CD14-positive monocyte (primary cell): ENCODE data around the gene STX1A. TPM values are rescaled to one million over a fixed set of nuclear protein-coding genes. Genes with fewer than 3 reads are reported as not detected.

Experiments used
- DNase-seq, 3 donors: peaks; one replicate each; pipeline ENCODE4 v3.0.0-alpha.2; 2011 to 2022
- H2AFZ ChIP-seq: 2 replicates; pipeline ENCODE4 v1.6.0; 2012; ENCODE audit warnings: mild to moderate bottlenecking, low read depth, low read length, inconsistent platforms; ENCODE audit not compliant: insufficient read depth, poor library complexity, severe bottlenecking
- H3K27ac ChIP-seq, 2 donors: 1 replicate in 1 of 2; 2 replicates in 1 of 2; pipeline ENCODE4 v1.5.1; 2012 to 2013; ENCODE audit warnings: low read length in 2 of 2, control low read depth in 1 of 2, inconsistent platforms in 1 of 2, low read depth in 1 of 2, mild to moderate bottlenecking in 1 of 2
- H3K27me3 ChIP-seq, 2 donors: one replicate each; pipeline versions ENCODE4 v1.6.0 to v1.6.1; 2011 to 2013; ENCODE audit warnings: low read length in 2 of 2; ENCODE audit not compliant: control insufficient read depth in 2 of 2, insufficient read depth in 2 of 2
- H3K36me3 ChIP-seq, 2 donors: replicated peaks in 1 of 2; 1 replicate in 1 of 2; 2 replicates in 1 of 2; pipeline versions ENCODE4 v1.5.1 to v1.6.1; 2012 to 2013; ENCODE audit warnings: low read length in 2 of 2, control low read depth in 1 of 2, inconsistent platforms in 1 of 2, mild to moderate bottlenecking in 1 of 2; ENCODE audit not compliant: insufficient read depth in 2 of 2, control insufficient read depth in 1 of 2
- H3K4me1 ChIP-seq, 2 donors: 1 replicate in 1 of 2; 2 replicates in 1 of 2; pipeline versions ENCODE4 v1.5.1 to v1.6.1; 2012 to 2013; ENCODE audit warnings: low read length in 2 of 2, control low read depth in 1 of 2, inconsistent platforms in 1 of 2, mild to moderate bottlenecking in 1 of 2, moderate library complexity in 1 of 2; ENCODE audit not compliant: insufficient read depth in 2 of 2, control insufficient read depth in 1 of 2
- H3K4me2 ChIP-seq: replicated peaks from 2 replicates; pipeline ENCODE3; 2012; ENCODE audit warnings: low read length, moderate library complexity, mild to moderate bottlenecking; ENCODE audit not compliant: poor library complexity, severe bottlenecking; ENCODE audit errors: extremely low read depth
- H3K4me3 ChIP-seq, 3 experiments: fragments of 200-600 bp in 1 of 3; sonication (generic) in 1 of 3; replicated peaks in 1 of 3; 1 replicate in 2 of 3; 2 replicates in 1 of 3; pipeline ENCODE4 v1.5.1; 2011 to 2013; ENCODE audit warnings: low read length in 3 of 3, mild to moderate bottlenecking in 3 of 3, control low read depth in 2 of 3, low read depth in 2 of 3, inconsistent platforms in 1 of 3, moderate library complexity in 1 of 3
- H3K79me2 ChIP-seq: 2 replicates; pipeline ENCODE4 v1.6.0; 2012; ENCODE audit warnings: mild to moderate bottlenecking, control low read depth, inconsistent platforms, low read length, moderate library complexity; ENCODE audit not compliant: insufficient read depth
- H3K9ac ChIP-seq: 2 replicates; pipeline ENCODE4 v1.6.0; 2017; ENCODE audit warnings: low read length, mild to moderate bottlenecking; ENCODE audit not compliant: insufficient read depth, poor library complexity, severe bottlenecking
- H3K9me3 ChIP-seq, 2 donors: replicated peaks in 1 of 2; 1 replicate in 1 of 2; 2 replicates in 1 of 2; pipeline versions ENCODE4 v1.5.1 to v1.6.1; 2012 to 2013; ENCODE audit warnings: low read length in 2 of 2, control low read depth in 1 of 2; ENCODE audit not compliant: control insufficient read depth in 1 of 2, insufficient read depth in 1 of 2
- H4K20me1 ChIP-seq: 2 replicates; pipeline ENCODE4 v1.6.0; 2012; ENCODE audit warnings: mild to moderate bottlenecking, low read length, control low read depth, moderate library complexity; ENCODE audit not compliant: insufficient read depth
- H3K27ac Mint-ChIP-seq, 7 donors: one replicate each; pipeline ENCODE4 v1.8.0; 2020; ENCODE audit warnings: mild to moderate bottlenecking in 7 of 7, mixed read lengths in 7 of 7, moderate library complexity in 6 of 7, inconsistent platforms in 2 of 7
- H3K27me3 Mint-ChIP-seq, 3 donors: one replicate each; pipeline ENCODE4 v1.8.0; 2021 to 2022; ENCODE audit warnings: low read depth in 3 of 3, mild to moderate bottlenecking in 3 of 3, mixed read lengths in 3 of 3, moderate library complexity in 3 of 3, inconsistent platforms in 1 of 3
- H3K36me3 Mint-ChIP-seq, 2 donors: one replicate each; pipeline ENCODE4 v1.8.0; 2020; ENCODE audit warnings: mixed read lengths in 2 of 2, inconsistent platforms in 1 of 2, mild to moderate bottlenecking in 1 of 2
- H3K4me1 Mint-ChIP-seq: one replicate; pipeline ENCODE4 v1.8.0; 2020; ENCODE audit warnings: mild to moderate bottlenecking, mixed read lengths
- H3K4me3 Mint-ChIP-seq, 2 donors: one replicate each; pipeline ENCODE4 v1.8.0; 2020; ENCODE audit warnings: mild to moderate bottlenecking in 2 of 2, mixed read lengths in 2 of 2, moderate library complexity in 1 of 2
- H3K9me3 Mint-ChIP-seq, 7 donors: one replicate each; pipeline ENCODE4 v1.8.0; 2020 to 2022; ENCODE audit warnings: mixed read lengths in 7 of 7, mild to moderate bottlenecking in 6 of 7, moderate library complexity in 6 of 7, inconsistent platforms in 2 of 7
- WGBS: methylation state at CpG from one replicate; pipeline ENCODE4 v1.1.5; 2013; ENCODE audit warnings: missing lambda C conversion rate; ENCODE audit not compliant: insufficient coverage; 5-methylcytosine and 5-hydroxymethylcytosine counted together
- intact Hi-C, 2 donors: fragments of 100-400 bp; cut with micrococcal nuclease; formaldehyde crosslinking; loops; one replicate each; pipeline versions ENCODE4 v1.15.0 to v1.15.1; 2023
- polyA plus RNA-seq, 3 donors: library from polyadenylated mRNA; depleted of rRNA in 1 of 3; unstranded in 2 of 3; stranded (reverse) in 1 of 3; fragments of 300-500 nt in 2 of 3; fragments of >200 nt in 1 of 3; fragmentation: Illumina TruSeq in 2 of 3; gene quantifications; 1 replicate in 2 of 3; 2 replicates in 1 of 3; pipeline ENCODE4 v1.2.3, GENCODE V29; 2012 to 2021
- TF ChIP-seq, protein P1 (sequence below): fragments of 200-600 bp; IDR thresholded peaks from one replicate; pipeline ENCODE4 v1.8.0; 2022; ENCODE audit warnings: antibody characterized with exemption, mild to moderate bottlenecking

The STX1A gene
- polyA plus RNA-seq, 3 donors, result 0.27 to 2.7 (median 0.37) TPM

DNA sequence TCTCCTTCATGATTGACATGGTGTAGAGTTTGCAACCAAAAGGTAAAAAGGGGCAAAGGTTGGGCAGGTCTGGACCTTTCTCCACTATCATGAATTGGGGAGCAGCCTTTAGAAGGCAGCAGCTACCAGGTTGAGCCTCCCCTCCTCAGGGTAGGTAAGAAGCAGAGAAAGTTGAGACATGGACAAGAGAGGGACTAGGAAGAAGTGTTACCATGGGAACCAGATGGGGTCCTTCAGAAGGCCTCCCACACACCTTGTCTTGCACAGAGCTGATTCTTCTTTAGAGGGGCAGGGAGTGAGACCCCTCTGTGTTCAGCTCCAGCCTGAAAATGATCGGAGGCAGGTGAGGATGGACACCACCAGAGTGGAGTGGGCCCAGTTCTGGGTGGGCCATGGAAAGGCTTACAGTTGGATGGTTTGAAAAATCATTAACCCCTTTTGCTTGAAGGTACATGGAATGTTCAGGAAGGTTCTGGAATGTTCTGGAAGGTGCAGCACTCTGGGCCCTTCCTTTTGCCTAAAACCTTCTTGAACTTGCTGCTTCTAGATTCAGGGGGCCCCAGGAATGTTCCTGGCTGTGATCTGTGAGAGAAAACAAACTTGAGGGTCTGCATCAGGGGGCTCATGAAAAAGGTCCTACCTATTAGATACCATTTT lies 44.9 kb downstream of the STX1A start:
- H3K27ac Mint-ChIP-seq, result peak overlapping the region in 1 of 7 donors; percentile 40
- peaks cover 0 to 9% (median 0%) of the 10 kb centered on the region in 7 donors for H3K9me3 Mint-ChIP-seq
- H3K4me3 Mint-ChIP-seq, result no peak overlapping the region
- 100% methylated on average over 1 of the region's 1 CpG for WGBS
- H3K4me1 Mint-ChIP-seq, result no peaks in the 10 kb centered on the region
- Histone ChIP-seq H3K27ac (no peak overlapping the region), H3K4me1 (no peaks in the 10 kb centered on the region), H3K4me2 (no peak overlapping the region), H3K4me3 (no peak overlapping the region), H3K9ac (no peak overlapping the region), H3K27me3 (peaks cover 5 to 33% of the 10 kb centered on the region in 2 donors), H2AFZ (no peak overlapping the region), H3K79me2 (no peaks in the 10 kb centered on the region), H3K36me3 (peaks cover 3 to 14% of the 10 kb centered on the region in 2 donors), H3K9me3 (no peaks in the 10 kb centered on the region), H4K20me1 (peaks cover 10% of the 10 kb centered on the region)
- TF ChIP-seq, protein P1, sequence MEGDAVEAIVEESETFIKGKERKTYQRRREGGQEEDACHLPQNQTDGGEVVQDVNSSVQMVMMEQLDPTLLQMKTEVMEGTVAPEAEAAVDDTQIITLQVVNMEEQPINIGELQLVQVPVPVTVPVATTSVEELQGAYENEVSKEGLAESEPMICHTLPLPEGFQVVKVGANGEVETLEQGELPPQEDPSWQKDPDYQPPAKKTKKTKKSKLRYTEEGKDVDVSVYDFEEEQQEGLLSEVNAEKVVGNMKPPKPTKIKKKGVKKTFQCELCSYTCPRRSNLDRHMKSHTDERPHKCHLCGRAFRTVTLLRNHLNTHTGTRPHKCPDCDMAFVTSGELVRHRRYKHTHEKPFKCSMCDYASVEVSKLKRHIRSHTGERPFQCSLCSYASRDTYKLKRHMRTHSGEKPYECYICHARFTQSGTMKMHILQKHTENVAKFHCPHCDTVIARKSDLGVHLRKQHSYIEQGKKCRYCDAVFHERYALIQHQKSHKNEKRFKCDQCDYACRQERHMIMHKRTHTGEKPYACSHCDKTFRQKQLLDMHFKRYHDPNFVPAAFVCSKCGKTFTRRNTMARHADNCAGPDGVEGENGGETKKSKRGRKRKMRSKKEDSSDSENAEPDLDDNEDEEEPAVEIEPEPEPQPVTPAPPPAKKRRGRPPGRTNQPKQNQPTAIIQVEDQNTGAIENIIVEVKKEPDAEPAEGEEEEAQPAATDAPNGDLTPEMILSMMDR, result no peak
- H3K27me3 Mint-ChIP-seq, result peaks cover 28 to 49% (median 34%) of the 10 kb centered on the region in 3 donors
- peaks cover 13 to 18% of the 10 kb centered on the region in 2 donors for H3K36me3 Mint-ChIP-seq
- intact Hi-C loops, result no loop called here
- no peak for DNase-seq

DNA sequence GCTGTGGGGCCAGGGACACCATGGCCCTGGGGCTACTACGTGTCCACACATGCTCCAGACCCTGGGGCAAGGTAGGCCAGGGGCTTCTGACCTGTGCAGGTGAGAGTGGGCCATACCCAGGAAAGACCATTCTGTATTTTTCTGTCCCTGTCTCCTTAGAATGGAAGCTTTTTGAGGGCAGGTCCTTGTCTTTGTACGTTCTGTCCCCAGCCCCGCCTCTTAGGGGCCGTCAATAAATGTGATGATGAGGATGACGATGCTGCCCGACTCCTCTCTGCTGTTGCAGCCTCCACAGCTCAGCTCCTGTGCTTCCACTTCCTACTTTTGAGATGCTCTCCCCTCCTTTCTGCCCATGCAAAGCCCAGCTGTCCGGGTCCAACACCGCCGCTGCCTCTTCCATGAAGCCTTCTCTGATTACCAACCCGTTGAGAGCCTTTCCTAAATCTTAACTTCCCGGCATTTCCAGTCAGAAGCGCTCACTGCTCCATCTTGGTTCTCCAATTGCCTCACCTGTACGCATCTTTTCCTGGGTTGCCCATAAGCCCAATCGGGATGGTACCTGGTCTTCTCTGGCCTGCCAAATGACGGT lies 47.5 kb downstream of the STX1A start:
- WGBS, result 89% methylated on average over 10 of the region's 15 CpGs
- peak overlapping the region in 1 of 2 donors; percentile 69 for H3K4me3 Mint-ChIP-seq
- H4K20me1 ChIP-seq, result no peaks in the 10 kb centered on the region
- peaks cover 16 to 52% of the 10 kb centered on the region in 2 donors for H3K27me3 ChIP-seq
- H3K9me3 Mint-ChIP-seq, result peaks cover 0 to 11% (median 3%) of the 10 kb centered on the region in 7 donors
- no peak overlapping the region for H3K4me3 ChIP-seq
- H3K79me2 ChIP-seq, result no peaks in the 10 kb centered on the region
- peaks cover 42 to 68% (median 52%) of the 10 kb centered on the region in 3 donors for H3K27me3 Mint-ChIP-seq
- no peak overlapping the region for H3K27ac Mint-ChIP-seq
- no peak overlapping the region for H3K9ac ChIP-seq
- H2AFZ ChIP-seq, result no peak overlapping the region
- H3K27ac ChIP-seq, result no peak overlapping the region
- no peaks in the 10 kb centered on the region for H3K36me3 Mint-ChIP-seq
- H3K4me1 Mint-ChIP-seq, result peaks cover 10% of the 10 kb centered on the region
- intact Hi-C loops, result no loop called here
- DNase-seq, result no peak
- TF ChIP-seq, protein P1, result no peak
- no peaks in the 10 kb centered on the region for H3K36me3 ChIP-seq
- H3K4me2 ChIP-seq, result no peak overlapping the region
- peaks cover 0 to 3% of the 10 kb centered on the region in 2 donors for H3K9me3 ChIP-seq
- H3K4me1 ChIP-seq, result peaks cover 9 to 13% of the 10 kb centered on the region in 2 donors
